Right renal pelvis (tissue), 4 donors: Measurements from ENCODE around the gene CCDC32. TPM values are rescaled to one million over a fixed set of nuclear protein-coding genes. Genes with fewer than 3 reads are reported as not detected.

Source experiments
- DNase-seq, 4 donors: peaks; one replicate each; pipeline ENCODE4 v3.0.0-alpha.2; 2013; ENCODE audit warnings: low read depth in 4 of 4, low spot score in 3 of 4, missing footprints in 1 of 4
- polyA plus RNA-seq, 4 donors: library from polyadenylated mRNA; unstranded; fragments of 120-200 nt; gene quantifications; one replicate each; pipeline ENCODE4 v1.2.1, GENCODE V29; 2013; ENCODE audit not compliant: insufficient read length in 4 of 4

CCDC32 gene
- polyA plus RNA-seq, 4 donors = 25.9 to 30.1 (median 27.7) TPM

- DNase-seq = no peak
Observed at GRCh38 chr15:40525855-40526254, 39.0 kb downstream of the CCDC32 start.

GRCh38 chr15:40523611-40524010 lies 41.2 kb downstream of the CCDC32 start:
- no peak for DNase-seq

DNA sequence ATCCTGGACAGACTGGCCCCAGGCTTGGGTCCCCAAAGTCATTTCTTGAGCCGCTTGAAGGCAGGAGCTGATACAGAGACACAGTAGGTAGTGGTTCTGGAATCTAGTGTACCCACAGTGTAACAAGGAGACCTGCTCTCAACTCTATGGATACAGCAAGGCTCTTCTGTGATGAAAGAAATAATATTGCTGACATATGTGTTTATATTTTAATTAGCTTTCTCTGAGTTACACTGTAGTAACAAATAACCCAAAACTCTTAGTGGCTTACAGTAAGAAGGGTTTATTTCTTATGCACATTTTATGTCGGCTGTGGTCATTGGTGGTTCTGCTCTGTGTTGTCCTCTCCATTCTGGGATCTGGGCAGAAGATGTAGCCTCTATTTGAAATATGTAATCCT lies 48.5 kb downstream of the CCDC32 start:
- no peak for DNase-seq

GRCh38 chr15:40513609-40514008 lies 51.2 kb downstream of the CCDC32 start:
- no peak for DNase-seq

DNA sequence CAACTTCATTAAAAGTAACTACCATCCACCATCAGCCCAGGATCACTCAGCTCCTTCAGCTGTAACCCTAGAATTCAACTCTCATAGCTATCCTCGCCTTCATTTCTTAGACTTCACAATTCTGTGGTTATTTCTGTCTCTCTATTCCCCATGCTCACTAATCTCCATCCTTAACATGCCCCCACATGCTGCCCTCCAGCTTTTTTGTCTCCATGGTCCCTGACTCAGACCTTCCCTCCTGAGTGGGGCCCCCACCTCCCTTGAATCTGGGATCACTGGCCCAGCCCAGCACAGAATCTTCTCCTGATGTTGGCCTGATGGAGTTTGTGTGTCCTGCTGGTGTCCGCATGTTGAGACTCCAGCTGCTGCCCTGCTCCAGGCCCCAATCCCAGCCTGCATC lies 52.4 kb downstream of the CCDC32 start:
- no peak for DNase-seq

DNA sequence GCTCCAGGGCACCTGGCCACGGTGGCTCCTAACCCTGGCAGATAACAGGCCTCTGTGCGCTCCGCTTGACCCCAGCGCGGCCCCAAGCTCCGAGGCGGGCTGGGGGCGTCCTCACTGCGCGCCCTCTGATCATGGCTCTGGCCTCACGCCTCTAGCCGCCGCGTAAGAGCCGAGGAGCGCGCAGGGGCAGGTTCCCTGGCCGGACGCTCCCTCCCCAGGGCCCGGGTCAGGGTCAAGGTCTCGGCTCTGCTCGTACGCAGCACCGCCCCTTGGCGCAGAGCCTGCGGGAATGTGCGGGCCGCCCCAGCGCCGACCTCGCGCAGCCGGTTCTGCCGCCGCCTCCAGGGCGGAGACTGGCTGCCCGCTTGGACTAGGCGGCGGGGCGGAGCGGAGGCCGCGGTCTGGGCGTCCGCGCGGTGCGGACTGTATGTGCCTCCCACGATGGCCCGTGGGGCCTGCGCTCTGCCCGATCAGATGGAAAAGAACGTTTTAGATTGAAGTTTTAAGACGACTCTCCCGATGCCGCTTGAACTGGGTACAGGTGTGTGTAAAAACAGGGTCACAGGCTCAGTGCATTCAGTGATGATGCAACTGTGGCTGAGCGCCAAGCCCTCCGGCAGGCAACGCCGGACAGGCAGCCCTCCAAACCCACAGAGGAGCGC lies 53.2 kb downstream of the CCDC32 start:
- no peak for DNase-seq

GRCh38 chr15:40511093-40511471 lies 53.8 kb downstream of the CCDC32 start:
- DNase-seq = no peak

DNA sequence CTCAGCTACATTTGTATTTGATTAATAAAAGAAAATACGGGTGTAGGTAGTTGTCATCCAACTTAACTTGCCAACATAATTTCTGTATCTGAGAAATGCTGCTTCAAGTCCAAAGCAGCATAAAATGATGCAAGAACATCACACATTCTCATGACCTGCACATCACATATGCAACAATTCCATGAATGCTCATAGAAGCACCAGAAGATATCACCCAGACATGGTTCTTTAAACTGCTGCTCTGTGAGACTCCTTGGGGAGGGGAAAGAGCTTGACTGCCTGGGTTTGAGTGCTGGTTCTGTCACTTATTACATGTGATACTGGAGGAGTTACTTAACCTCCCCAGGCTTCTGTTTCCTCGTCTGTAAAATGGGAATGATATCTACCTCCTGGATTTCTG lies 54.6 kb downstream of the CCDC32 start:
- DNase-seq = no peak

DNA sequence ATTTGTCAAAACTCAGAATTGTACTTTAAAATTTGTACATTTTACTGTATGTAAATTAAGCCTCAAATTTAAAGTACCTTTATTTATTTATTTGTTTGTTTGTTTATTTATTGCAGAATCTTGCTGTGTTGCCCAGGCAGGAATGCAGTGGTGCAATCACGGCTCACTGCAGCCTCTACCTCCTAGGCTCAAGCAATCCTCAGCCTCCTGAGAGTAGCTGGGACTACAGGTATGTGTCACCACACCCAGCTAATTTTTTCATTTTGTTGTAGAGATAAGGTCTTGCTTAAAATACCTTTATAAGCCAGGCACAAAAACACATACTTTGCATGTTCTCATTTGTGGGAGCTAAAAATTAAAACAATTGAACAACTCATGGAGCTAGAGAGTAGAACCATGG lies 56.6 kb downstream of the CCDC32 start:
- DNase-seq = no peak

GRCh38 chr15:40506964-40507571 lies 57.8 kb downstream of the CCDC32 start:
- peak; percentile 65 to 73 (median 66) for DNase-seq

Other genes with a start within 250 kb of the CCDC32 start
- gene INAFM2, start 241.3 kb downstream of the CCDC32 start, polyA plus RNA-seq = 10 to 100 TPM; 20.1 to 23.2 (median 20.6) TPM
- gene CCDC9B, start 224.1 kb downstream of the CCDC32 start, polyA plus RNA-seq = 10 to 100 TPM in 1 of 4 donors, 1 to 10 TPM in 3; 3.9 to 10.8 (median 7.6) TPM
- gene PHGR1, start 214.0 kb downstream of the CCDC32 start, polyA plus RNA-seq = not detected
- gene DISP2, start 206.8 kb downstream of the CCDC32 start, polyA plus RNA-seq = 1 to 10 TPM in 1 of 4 donors, under 1 TPM in 3; 0.18 to 1.3 (median 0.62) TPM
- gene KNSTRN, start 182.3 kb downstream of the CCDC32 start, polyA plus RNA-seq = 10 to 100 TPM; 29.5 to 34.7 (median 31.0) TPM
- 10 to 100 TPM; 63.3 to 79.3 (median 72.3) TPM for gene IVD, start 159.2 kb downstream of the CCDC32 start, polyA plus RNA-seq
- gene BAHD1, start 124.1 kb downstream of the CCDC32 start, polyA plus RNA-seq = 10 to 100 TPM; 20.2 to 27.4 (median 21.7) TPM
- gene CHST14, start 94.1 kb downstream of the CCDC32 start, polyA plus RNA-seq = 10 to 100 TPM; 34.6 to 42.8 (median 39.7) TPM
- 10 to 100 TPM; 11.1 to 14.4 (median 12.6) TPM for gene RPUSD2, start 4.3 kb upstream of the CCDC32 start, polyA plus RNA-seq
- 10 to 100 TPM; 18.2 to 22.7 (median 20.2) TPM for gene KNL1, start 29.2 kb upstream of the CCDC32 start, polyA plus RNA-seq
- 10 to 100 TPM; 10.8 to 14.0 (median 12.7) TPM for gene RAD51, start 130.1 kb upstream of the CCDC32 start, polyA plus RNA-seq
- gene RMDN3, start 190.2 kb upstream of the CCDC32 start, polyA plus RNA-seq = 10 to 100 TPM; 38.9 to 43.9 (median 39.2) TPM
- gene GCHFR, start 199.0 kb upstream of the CCDC32 start, polyA plus RNA-seq = 10 to 100 TPM; 33.4 to 59.2 (median 36.9) TPM
- gene C15orf62, start 204.9 kb upstream of the CCDC32 start, polyA plus RNA-seq = 1 to 10 TPM; 2.0 to 2.8 (median 2.2) TPM
- gene ZFYVE19, start 242.0 kb upstream of the CCDC32 start, polyA plus RNA-seq = 10 to 100 TPM; 25.4 to 28.4 (median 28.0) TPM
- 10 to 100 TPM; 34.2 to 40.4 (median 35.9) TPM for gene DNAJC17, start 242.4 kb upstream of the CCDC32 start, polyA plus RNA-seq